Activated B cell treated with CpG ODN at 0.5 μM for 24 hours (primary cell): ENCODE results near the gene SND1. TPM values are rescaled to one million over a fixed set of nuclear protein-coding genes. Genes with fewer than 3 reads are reported as not detected.

Experiments
- ATAC-seq: fragments of 200-7000 bp; cut with Tn5 transposase; one replicate; pipeline ENCODE4 v1.10.0; 2021; ENCODE audit warnings: low read depth, mild to moderate bottlenecking, moderate library complexity
- CTCF ChIA-PET: fragments of 350-600 bp; sonication (Branson Sonifier 250); formaldehyde crosslinking; loops from one replicate; lab custom pipeline; 2021; ENCODE audit warnings: antibody characterized with exemption; lab: Charles Lee
- POLR2A ChIA-PET: fragments of 350-600 bp; sonication (Branson Sonifier 250); formaldehyde crosslinking; loops from one replicate; lab custom pipeline; 2021; ENCODE audit warnings: antibody characterized with exemption; lab: Charles Lee
- DNase-seq: peaks from one replicate; pipeline ENCODE4 v3.0.0; 2022
- H3K27ac Mint-ChIP-seq: one replicate; pipeline ENCODE4 v1.8.0; 2020; ENCODE audit warnings: mixed read lengths
- H3K27me3 Mint-ChIP-seq: one replicate; pipeline ENCODE4 v1.8.0; 2021; ENCODE audit warnings: mixed read lengths
- H3K36me3 Mint-ChIP-seq: one replicate; pipeline ENCODE4 v1.8.0; 2021; ENCODE audit warnings: low read depth, mixed read lengths
- H3K4me1 Mint-ChIP-seq: one replicate; pipeline ENCODE4 v1.8.0; 2021; ENCODE audit warnings: mixed read lengths
- H3K4me3 Mint-ChIP-seq: one replicate; pipeline ENCODE4 v1.8.0; 2020; ENCODE audit warnings: mild to moderate bottlenecking, mixed read lengths
- H3K9me3 Mint-ChIP-seq: one replicate; pipeline ENCODE4 v1.8.0; 2020; ENCODE audit warnings: mixed read lengths
- CTCF ChIP-seq: fragments of 200-600 bp; IDR thresholded peaks from one replicate; pipeline ENCODE4 v1.8.0; 2022; ENCODE audit warnings: antibody characterized with exemption, mild to moderate bottlenecking
- intact Hi-C: fragments of 100-400 bp; cut with micrococcal nuclease; formaldehyde crosslinking; loops from one replicate; pipeline ENCODE4 v1.15.1; 2024
- total RNA-seq: library from RNA; stranded (reverse); gene quantifications from 2 replicates; pipeline ENCODE4 v1.2.3, GENCODE V29; 2022

Gene SND1
- total RNA-seq, 1 donor from 2014 or later = 215 TPM

DNA sequence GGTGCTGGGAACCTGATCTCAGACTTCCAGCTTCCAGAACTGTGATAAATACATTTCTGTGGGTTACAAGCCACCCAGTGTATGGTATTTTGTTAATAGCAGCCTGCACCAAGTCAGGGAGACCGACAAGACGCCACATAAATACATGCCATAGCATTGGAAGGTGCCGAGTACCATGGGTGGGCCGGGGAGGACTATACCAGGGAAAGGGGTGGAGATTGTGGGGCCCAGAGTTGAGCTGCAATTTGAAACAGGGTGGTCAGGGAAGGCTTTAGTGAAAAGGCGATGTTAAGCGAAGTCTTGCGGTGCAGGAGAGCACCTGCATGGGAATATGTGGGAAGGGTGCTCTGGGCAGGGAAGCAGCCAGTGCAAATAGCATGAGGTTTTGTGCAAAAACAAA lies 468.1 kb downstream of the SND1 start:
- H3K4me3 Mint-ChIP-seq = no peak overlapping the region
- H3K27ac Mint-ChIP-seq = no peak overlapping the region
- H3K36me3 Mint-ChIP-seq = no peaks in the 10 kb centered on the region
- H3K27me3 Mint-ChIP-seq = peaks cover 2% of the 10 kb centered on the region
- ChIA-PET CTCF (no interaction called here), POLR2A (interaction anchor here (0.5 kb wide), 1 partner anchor 12 kb away, joined by 3 read pairs; no protein-coding TSS in a partner anchor)
- peaks cover 31% of the 10 kb centered on the region for H3K4me1 Mint-ChIP-seq
- TF ChIP-seq CTCF = no peak
- DNase-seq (no peak), ATAC-seq (no peak)
- no peaks in the 10 kb centered on the region for H3K9me3 Mint-ChIP-seq
- intact Hi-C loops = no loop called here

- Mint-ChIP-seq H3K27me3 (peaks cover 2% of the 10 kb centered on the region), H3K9me3 (no peaks in the 10 kb centered on the region), H3K36me3 (no peaks in the 10 kb centered on the region), H3K27ac (no peak overlapping the region), H3K4me3 (no peak overlapping the region), H3K4me1 (peaks cover 31% of the 10 kb centered on the region)
- ChIA-PET POLR2A (no interaction called here), CTCF (interaction anchor here (1.0 kb wide), 1 partner anchor 15 kb away, joined by 4 read pairs; no protein-coding TSS in a partner anchor)
- no peak for TF ChIP-seq CTCF
- intact Hi-C loops = no loop called here
- no peak for ATAC-seq
- DNase-seq = no peak
Measured at GRCh38 chr7:128120976-128121490, 469.0 kb downstream of the SND1 start.

GRCh38 chr7:128121711-128122530 lies 469.9 kb downstream of the SND1 start:
- intact Hi-C loops = no loop called here
- DNase-seq (no peak), ATAC-seq (no peak)
- H3K4me3 Mint-ChIP-seq = no peak overlapping the region
- peaks cover 2% of the 10 kb centered on the region for H3K27me3 Mint-ChIP-seq
- no peaks in the 10 kb centered on the region for H3K9me3 Mint-ChIP-seq
- H3K4me1 Mint-ChIP-seq = peaks cover 29% of the 10 kb centered on the region
- ChIA-PET POLR2A (no interaction called here), CTCF (interaction anchor here (1.0 kb wide), 1 partner anchor 14 kb away, joined by 4 read pairs; no protein-coding TSS in a partner anchor)
- no peak overlapping the region for H3K27ac Mint-ChIP-seq
- H3K36me3 Mint-ChIP-seq = no peaks in the 10 kb centered on the region
- no peak for TF ChIP-seq CTCF

DNA sequence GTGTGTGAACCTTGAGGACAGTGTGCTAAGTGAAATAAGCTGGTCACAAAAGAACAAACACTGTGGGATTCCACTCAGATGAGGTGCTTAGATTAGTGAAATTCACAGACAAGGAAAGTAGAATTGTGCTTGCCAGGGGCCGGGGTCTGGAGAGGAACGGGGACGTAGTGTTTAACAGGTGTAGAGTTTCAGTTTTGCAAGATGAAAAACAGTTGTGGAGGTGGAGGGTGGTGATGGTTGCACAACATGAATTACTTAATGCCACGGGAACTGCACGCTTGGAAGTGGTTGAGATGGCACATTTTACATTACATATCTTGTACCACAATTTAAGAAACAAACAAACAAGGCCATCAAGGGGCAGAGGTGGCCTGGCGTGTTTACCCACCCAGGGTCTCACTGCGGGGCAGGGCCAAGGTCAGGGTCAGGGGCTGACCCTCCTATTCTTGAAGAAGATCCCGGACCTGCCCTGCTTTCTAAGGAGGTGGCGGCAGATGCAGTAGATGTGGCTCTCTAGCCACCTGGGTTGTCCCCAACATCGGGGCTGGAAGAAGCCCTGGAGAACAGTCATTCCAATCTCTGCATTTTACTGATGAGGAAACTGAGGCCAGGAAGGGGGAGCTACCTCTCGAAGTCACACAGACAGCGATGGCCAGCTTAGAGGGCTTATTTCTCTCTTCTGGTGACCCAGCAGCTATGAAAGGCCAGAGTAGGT lies 470.7 kb downstream of the SND1 start:
- H3K27me3 Mint-ChIP-seq = peaks cover 2% of the 10 kb centered on the region
- ChIA-PET POLR2A (no interaction called here), CTCF (no interaction called here)
- H3K4me3 Mint-ChIP-seq = no peak overlapping the region
- no peaks in the 10 kb centered on the region for H3K36me3 Mint-ChIP-seq
- TF ChIP-seq CTCF = no peak
- peaks cover 20% of the 10 kb centered on the region for H3K4me1 Mint-ChIP-seq
- ATAC-seq (no peak), DNase-seq (no peak)
- no peak overlapping the region for H3K27ac Mint-ChIP-seq
- intact Hi-C loops = no loop called here
- H3K9me3 Mint-ChIP-seq = no peaks in the 10 kb centered on the region
